HG02884 (cell line): ENCODE results near the gene SCARF2.
"Not testable (repeated sequence)": the region's sequence is repeated elsewhere in the genome, so short reads cannot be mapped to it uniquely, and the experiment has no call there.

ENCODE experiments used
- ATAC-seq: cut with Tn5 transposase; IDR thresholded peaks from one replicate; pipeline ENCODE4 v1.9.1; 2021; ENCODE audit warnings: mild to moderate bottlenecking, moderate library complexity; ENCODE audit not compliant: unreplicated experiment

SCARF2 gene

DNA sequence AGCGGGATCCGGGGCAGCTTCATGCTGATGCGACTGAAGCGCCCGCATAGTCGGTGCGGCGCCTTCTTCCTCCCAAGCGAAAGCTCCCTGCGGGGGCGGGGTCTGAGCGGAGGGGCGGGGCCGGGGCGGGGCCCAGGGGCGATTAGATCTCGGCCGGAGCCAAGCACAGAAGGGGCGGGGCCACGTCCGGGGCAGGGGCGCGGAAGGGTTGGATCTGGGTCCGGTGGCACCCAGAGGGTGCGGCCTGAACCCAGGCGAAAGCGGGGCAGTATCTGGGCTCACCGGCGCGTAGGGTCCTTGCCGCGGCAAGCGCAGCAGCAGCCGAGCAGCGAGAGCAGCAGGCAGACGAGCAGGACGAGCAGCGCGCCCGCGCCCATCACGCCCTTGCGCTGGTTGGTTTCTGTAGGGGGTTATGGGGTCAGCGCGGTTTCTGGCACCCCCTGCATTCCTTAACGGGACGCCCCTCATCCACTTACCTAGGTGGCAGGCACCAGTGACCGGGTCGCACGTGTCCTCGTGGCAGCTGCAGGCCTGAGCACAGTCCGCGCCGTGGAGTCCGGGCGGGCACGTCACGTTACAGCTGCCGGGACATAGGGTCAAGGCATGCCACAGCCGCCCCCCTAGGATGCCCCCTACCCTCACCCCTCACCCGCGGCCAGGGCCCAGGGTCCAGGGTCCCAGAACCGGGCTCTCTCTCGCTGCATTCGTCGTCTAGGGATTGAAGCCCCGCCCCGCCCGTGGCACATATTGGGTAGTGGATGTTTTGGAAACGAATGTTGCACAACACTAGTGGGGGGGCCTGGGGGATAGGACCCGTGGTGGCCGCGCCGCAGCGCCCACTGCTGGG lies 8.1 kb downstream of the SCARF2 start:
- no peak for ATAC-seq

DNA sequence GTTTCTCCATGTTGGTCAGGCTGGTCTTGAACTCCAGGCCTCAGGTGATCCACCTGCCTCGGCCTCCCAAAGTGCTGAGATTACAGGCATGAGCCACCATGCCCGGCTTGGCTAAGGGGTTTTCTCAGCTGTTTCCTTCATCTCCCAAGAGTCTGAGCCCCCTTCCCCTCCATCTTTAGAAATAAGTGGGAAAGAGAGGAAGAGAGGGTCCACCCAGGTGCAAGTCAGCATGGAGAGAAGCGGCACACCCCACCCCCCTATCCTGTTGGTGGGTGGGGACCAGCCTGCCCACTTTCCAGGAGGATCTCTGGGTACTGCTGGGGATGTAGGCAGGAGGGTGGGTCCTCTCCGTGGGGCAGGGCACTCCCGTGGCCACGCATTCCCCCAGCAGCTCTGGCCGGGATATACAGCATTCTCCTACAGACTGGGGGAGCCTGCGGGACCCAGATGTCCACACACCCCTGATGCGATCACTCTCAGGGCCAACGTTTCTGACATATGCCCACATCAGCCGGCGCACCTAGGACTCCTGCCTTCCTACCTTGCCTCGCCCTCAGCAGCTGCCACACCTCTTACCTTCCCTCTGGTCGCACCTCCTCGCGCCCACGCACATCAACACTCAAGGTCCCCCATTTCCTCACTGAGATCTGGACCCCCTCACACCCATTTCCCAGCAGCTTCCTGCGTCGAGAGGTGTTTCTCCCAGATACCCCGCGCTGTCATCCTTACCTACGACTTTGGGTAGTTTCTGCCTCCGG lies 8.9 kb downstream of the SCARF2 start:
- no peak for ATAC-seq

DNA sequence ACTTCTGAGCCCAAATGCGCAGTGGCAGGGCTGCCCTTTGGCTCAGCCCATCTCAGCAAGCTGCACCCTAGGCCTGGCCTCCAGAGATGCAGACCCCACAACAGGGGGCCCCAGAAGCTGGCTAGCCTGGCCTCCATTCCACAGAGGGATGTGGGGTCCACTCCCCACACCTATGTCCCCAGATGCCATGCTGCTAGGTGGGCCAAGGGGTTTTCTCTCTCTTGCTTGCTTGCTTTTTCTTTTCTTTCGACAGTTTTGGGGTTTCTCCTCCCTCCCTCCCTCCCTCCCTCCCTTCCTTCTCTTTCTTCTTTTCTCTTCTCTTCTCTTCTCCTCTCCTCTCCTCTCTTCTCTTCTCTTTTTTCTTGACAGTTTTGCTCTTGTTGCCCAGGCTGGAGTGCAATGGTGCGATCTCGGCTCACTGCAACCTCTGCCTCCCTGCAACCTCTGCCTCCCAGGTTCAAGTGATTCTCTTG lies 9.6 kb downstream of the SCARF2 start:
- no peak for ATAC-seq

DNA sequence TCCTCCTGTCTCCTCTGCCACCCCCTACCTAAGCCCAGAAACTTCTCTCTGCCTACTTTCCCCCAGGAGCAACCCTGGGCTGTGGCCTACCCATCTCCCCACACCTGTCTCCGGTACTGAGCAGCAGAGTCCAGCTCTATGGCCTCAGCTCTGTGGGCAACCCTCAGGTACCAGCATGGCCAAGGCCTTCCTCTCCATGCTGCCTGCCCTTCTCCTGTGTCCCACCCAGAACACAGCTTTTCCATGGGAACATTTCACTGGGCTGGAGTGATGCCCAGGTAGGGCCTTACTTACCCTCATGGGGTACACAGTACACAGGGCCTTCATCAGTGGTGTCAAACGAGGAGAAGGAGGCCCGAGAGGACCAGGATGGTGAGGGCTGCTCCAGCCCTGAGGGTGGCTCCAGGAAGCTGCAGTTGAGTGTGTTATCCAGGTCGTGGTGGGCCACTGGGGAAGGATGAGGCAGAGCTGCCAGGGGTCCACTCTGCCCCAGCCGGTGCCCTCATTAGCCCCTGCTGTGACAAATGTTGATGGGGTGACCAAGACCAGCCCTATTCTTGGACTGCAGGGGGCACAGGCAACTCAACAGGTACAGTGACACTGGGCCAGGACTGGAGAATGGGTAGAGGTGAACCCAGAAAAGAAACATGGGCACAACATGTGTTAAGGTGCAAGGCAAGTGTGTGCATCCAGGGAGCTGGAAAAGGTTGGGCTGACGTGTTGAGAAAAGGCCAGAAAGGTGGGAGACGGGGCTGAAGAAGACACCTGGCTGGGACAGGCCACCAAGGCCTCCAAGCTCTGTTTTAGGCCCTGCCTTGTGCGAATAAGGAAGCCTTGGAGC lies 10.3 kb downstream of the SCARF2 start:
- no peak for ATAC-seq

DNA sequence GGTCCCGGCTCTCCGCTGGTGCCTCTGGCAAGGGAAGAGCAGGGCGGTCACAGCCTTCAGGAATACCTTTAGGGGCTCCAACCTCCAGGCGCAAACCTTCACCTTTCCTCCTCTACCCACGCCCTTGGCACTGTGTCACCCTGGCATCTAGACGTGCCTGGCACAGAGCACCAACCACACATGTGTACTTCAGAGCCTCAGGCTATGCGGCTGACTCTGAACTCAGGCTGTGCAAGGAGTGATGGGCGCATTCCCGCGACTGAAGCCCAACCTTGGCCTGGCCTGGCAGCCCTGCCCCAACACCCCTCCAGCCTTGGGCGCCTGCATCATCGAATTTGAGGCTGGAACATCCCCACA lies 11.4 kb downstream of the SCARF2 start:
- ATAC-seq = no peak

DNA sequence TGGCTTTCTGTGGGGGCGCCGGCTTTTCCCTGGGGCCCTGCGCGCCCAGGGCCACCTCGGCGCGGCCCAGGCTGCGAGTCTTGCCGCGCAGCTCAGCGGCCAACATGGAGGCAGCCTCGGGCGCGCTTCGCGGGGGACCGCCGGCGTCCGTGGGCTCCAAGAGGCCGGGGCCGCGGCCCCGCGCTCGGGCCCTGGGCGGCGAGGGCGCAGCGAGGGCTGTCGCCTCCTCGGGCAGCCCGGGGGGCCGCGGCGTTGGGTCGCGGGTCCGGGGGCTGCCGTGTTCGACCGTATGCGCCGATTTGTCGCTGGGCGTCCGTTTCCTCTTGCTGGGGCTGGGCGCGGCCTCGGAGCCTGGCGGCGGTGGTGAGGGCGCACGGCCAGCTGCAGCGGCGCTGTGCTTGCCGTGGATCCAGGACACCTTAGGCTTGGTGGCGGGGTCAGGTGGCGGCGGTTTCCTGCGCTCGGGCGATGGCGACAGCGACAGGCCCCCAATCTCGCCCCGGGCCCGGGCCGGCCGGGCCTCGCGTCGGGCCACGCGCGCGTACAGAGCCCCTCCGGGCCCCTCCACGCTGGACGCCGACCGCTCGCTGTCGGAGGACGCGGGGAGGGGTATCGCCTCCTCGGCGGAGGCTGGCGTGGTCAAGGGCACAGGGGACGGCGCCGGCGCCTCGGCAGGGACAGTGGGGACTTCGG lies 11.9 kb downstream of the SCARF2 start:
- ATAC-seq = no peak

DNA sequence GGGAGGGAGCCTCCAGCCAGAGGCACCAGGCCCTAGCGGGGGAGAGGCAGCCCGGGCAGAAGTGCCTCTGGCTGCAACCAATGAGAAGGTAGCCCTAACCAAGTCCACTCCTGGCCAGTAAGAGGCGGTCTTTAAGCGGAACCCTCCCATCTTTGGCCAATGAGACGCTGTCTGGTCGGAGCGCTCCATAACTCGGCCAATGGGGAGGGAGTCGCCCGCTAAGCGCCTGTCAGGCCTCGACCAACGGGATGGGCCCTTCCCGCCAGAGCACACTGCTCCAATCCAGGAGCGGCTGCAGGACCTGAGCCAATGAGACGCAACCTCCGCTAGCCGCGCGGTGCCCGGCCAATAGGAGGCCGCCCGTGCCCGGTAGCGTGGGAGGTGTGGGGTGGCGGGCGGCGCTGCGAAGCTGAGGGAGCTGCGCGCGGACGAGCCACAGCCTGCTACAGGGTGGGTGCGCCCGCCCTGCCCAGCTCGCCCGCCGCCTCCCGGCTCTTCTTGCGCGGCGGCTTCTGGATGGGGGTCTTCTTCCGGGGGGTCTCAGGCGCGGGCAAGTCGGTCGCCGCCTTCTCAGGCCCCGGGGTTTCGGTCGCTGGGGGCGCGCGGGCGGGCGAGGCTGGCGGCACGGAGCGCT lies 12.6 kb downstream of the SCARF2 start:
- no peak for ATAC-seq

DNA sequence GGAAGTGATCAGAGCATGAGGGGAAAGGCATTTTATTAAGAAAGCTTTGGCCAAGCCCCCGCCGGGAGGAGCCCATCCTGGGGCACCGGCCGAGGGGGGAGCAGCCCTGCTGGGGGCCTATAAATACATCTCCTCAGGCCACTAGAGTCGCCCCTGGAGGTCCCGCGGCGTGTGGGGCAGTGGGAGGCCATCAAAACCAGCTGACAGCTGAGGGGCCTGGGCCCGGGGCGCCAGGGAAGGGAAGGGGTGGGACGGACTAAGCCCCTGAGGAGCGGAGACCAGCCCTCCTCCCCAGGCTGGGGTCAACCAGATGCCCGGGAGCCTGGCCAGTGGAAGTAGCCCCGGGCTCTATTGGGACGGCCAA lies 13.1 kb downstream of the SCARF2 start:
- no peak for ATAC-seq

DNA sequence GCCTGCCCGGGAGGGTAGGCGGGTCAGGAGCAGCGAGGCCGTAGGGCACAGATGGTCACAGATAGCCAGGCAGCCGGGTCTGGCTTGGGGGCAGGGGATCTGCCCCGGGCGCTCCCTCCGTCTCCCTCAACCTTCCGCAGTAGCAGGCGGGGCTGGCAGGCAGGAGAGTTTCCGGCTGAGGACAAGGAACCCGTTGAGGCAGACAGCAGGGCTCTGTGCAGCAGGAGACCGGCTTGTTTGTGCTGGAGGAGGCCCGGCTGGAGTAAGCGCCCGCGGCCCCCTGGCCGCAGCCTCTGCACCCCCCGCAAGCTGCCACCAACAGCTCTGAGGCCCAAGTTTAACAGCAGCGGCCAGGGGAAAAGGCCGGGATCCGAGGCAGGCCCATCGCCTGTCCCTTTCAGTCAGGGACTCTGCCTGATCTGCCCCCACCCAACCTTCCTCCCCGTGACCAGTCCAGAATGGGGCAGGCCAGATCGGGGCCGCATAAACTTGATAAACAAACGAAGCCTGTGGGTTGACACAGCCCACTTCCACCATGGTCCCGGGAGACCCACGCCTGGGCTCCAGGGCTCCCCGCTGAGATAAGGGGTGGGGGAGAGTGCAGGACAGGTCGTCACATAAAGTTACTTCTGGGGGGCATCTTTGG lies 13.6 kb downstream of the SCARF2 start:
- ATAC-seq = no peak

DNA sequence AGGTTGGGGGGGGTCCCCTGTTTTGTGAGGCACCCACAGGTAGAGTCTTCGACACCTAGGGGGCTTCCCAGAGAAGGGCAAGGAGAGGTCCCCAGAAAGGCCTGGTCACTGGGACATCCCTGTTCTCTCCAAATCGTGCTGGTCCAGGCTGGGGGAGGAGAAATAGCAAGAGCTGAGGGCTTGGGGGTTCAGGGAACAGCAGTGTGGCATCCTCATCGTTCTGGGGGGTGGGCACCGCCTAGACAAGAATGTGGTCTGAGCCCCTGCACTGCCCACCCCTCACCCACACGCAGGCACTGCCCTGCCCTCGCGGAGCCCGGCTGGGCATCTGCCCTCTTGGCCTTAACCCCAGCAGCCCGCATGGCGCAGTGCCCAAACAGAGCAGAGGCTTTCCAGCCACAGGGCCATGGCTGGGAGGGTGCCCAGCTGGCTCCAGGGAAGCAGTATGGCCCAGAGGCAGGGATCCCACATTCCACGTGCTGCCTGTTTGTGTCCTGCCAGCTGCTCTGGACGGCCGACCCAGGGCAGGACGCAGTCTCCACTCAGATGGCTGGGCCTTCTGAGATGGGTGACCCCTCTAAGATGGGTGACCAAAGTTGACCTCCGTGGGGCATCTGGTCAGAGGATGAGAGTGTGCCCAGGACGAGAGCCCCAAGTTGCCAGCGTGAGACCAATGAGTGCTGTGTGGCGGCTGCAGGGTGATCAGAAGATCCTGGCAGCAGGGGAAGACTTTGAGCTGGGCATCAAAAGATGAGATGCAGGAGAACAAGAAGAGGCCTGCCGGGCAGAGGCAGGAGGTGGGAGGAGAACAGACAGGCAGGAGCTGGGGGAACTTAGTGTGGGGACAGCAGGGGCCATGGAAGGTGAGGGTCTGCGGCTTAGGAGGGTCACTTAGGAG lies 14.4 kb downstream of the SCARF2 start:
- ATAC-seq = no peak

DNA sequence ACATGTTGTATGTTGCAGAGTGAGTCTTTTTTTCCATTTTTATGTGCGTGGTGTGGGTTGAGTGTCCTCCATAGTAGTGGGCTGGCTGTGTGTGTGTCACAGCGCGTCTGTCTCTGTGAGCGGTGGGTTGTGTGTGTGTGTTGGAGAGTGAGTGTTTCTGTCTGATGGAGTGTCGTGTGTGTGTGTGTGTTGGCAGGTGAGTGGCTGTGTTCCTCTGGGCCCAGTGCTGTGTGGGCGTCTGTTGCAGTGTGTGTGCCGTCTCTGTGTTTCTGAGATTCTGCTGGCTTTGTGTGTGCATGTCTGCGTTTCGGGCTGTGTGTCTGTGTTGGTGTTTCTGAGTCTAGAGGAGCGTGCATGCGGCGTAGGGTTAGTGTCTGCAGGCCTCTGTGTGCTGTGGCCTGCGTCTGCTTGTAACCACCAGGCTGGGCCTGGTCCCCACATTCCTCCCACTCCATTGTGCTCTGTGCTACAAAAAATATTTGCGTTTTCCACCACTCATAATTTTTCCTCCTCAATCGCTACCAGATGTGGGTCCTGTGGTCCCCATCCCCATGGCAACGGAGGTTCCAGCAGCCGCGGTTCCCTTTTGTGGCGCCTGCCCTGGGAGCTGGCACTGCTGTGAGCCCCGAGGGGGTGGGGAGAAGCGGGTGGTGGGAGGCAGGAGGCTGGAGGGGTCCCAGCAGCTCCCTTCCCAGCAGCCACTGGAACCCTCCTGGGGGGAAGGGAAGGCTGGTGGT lies 15.2 kb downstream of the SCARF2 start:
- no peak for ATAC-seq

DNA sequence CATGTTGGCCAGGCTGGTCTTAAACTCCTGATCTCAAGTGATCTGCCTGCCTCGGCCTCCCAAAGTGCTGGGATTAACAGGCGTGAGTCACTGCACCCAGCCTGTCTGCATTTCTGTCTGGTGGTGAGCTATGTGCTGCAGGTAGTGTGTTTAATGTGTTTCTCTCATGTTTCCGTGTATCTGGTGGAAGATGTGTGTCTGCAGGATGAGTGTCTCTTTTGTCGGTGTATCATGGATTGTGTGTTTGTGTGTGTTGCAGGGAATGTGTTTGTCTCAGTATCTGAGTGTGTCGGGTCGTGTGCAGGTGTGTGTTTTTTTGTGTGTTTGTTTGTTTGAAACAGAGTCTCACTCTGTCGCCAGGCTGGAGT lies 16.1 kb downstream of the SCARF2 start:
- no peak for ATAC-seq

DNA sequence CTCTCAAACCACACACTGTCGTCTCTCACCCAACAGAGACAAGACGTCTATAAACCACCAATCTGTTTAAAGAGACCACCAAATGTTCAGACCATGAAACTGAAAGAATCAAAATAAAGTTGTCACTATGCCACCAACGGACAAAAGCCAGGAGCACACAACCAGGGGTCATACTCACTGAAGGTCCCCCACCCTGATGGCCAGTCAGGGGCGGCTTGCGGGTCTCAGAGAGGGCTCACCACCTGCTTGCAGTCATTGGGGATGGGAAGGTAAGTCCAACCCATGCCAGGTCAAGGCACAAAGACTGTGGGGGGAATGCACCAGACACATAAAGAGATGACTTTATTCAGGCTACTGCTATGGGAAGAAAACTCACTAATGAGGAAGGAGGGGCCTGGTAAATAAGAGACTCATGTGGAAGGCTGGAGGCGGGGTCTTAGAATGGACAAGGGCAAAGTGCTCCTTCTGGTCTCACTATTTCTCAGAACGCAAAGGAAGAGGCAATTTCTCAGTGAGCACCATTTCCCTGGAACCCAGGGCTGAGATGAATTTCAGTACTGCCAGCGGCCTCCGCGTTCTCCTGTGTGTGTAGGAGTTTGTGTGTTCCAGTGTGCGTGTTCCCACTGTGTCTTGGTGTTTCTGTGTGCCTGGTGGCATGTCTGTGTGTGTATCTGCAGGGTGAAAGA lies 17.3 kb downstream of the SCARF2 start:
- ATAC-seq = no peak

DNA sequence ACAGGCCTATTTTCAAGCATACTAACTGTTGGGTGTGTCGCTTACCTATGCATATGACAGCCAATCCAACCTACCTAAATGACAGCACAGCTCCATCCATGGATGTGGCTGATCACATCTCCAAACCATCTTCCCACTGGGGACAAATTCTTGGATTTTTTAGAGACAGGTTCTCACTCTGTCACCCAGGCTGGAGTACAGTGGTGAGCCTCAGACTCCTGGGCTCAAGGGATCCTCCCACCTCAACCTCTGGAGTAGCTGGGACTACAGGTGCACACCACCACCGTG lies 18.0 kb downstream of the SCARF2 start:
- no peak for ATAC-seq

DNA sequence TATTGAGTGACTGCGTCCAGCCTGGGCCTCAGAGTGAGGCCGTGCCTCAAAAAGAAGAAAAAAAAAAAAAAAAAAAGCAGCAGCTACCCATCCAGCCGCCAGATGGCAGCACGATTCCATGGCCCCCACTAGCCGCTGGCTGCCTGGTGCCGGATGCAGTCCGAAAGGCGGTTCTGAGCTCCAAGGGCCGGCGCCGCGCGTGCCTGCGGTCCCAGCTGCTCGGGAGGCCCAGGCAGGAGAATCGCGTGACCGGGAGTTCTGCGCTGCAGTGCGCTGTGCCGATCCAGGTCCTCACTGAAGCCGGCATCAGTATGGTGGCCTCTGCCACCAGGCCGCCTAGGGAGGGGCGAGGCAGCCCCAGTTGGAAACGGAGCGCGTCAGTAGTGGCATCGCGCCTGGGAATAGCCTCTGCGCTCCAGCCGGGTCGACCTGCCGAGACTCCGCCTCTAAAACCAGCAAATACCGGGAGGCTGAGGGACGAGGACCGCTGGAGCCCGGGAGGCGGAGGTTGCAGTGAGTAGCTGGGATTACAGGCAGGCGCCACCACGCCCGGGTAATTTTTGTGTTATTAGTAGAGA lies 19.3 kb downstream of the SCARF2 start:
- ATAC-seq = no peak

DNA sequence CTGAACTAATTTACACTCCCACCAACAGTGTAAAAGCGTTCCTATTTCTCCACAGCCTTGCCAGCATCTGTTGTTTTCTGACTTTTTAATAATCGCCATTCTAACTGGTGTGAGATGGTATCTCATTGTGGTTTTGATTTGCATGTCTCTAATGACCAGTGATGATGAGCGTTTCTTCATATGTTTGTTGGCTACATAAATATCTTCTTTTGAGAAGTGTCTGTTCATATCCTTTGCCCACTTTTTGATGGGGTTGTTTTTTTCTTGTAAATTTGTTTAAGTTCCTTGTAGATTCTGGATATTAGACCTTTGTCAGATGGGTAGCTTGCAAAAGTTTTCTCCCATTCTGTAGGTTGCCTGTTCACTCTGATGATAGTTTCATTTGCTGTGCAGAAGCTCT lies 21.9 kb downstream of the SCARF2 start:
- ATAC-seq = not testable (repeated sequence)

DNA sequence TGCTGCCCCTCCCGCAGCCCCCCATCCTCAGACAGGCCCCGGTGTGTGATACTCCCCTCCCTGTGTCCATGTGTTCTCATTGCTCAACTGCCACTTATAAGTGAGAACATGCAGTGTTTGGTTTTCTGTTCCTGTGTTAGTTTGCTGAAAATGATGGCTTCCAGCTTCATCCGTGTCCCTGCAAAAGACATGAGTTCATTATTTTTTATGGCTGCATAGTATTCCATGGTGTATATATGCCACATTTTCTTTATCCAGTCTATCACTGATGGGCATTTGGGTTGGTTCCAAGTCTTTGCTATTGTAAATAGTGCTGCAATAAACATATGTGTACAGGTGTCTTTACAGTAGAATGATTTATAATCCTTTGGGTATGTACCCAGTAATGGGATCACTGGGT lies 22.4 kb downstream of the SCARF2 start:
- not testable (repeated sequence) for ATAC-seq

DNA sequence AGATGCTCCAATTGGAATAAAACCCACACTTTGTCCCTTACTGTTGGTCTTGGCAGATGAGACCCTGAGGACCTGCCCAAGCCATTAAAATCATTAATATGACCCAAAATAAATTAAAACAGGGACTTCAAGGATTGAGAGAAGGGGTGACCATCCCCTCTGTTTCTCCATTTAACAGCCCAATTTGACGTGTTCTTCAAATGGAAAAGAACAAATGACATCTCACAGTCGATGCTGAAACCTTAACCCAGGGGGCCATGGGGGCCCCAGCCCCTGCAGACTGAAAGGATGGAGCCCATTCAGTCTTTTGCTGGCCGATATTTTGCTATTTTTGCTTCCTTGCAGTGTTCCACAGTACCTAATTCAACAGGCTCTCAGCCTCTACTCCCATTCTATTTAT lies 23.2 kb downstream of the SCARF2 start:
- ATAC-seq = no peak
